ENCODE measurements around the gene MCRS1. TPM values are rescaled to one million over a fixed set of nuclear protein-coding genes. Genes with fewer than 3 reads are reported as not detected.

The MCRS1 gene
- total and polyA plus RNA-seq, 10 of the 15 experiments (the other 5 are each of a cell fraction or from before 2014, with no cell fraction given), result 34.3 to 82.8 (median 57.6) TPM

DNA sequence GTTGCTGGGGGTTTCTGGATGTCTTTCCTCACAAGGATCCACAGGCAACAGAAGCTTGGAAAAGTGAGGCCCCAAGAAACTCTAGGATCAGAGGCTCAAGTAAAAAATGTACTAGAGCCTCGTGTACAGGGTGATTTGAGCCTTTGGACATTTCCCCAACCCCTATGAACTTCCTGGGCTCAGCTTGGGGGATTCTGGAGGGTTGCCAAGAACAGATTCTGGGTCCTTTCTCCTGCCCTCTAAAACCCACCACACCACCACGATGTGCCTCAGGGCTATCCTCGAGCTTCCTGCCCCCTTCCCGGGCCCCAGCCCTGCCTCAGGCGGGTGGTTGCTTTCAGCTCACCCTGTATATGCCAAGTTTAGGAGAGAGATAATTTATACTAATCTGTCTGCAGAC, 36.9 kb upstream of the MCRS1 start:
- H3K27ac ChIP-seq (ENCODE audit: control insufficient read depth, insufficient read depth), result no peak overlapping the region
- 71% methylated on average over 5 of the region's 5 CpGs for WGBS (ENCODE audit: insufficient coverage, insufficient replicate concordance, low lambda C conversion rate, missing lambda C conversion rate)
- intact Hi-C loops (cut with micrococcal nuclease; ENCODE audit: unreplicated experiment), result no loop called here
- in situ Hi-C loops (cut with MboI), result no loop called here
- RAD21 ChIA-PET (ENCODE audit: unreplicated experiment), result no interaction called here
- no peaks in the 10 kb centered on the region for H3K79me2 ChIP-seq (ENCODE audit: control insufficient read depth, insufficient read depth, low read length)
- SMC1A ChIA-PET (ENCODE audit: uncharacterized antibody, unreplicated experiment), result no interaction called here
- TF ChIP-seq POLR2AphosphoS5 (IDR thresholded peaks at IDR 0.05; ENCODE audit: low read length) (no peak), FOXK2 (IDR thresholded peaks at IDR 0.05) (no peak)
- H3K4me2 ChIP-seq (ENCODE audit: control insufficient read depth, insufficient read depth), result no peak overlapping the region
- POLR2A ChIA-PET, result interaction anchor here (0.9 kb wide), 1 partner anchor 8 kb away, joined by 3 read pairs; no protein-coding TSS in a partner anchor
- FAIRE-seq (no peak), DNase-seq (ENCODE audit: low read depth, low spot score) (no peak), ATAC-seq (no peak)
- H3K9ac ChIP-seq (ENCODE audit: control insufficient read depth, insufficient read depth, low read length), result no peak overlapping the region
- no TSS peak for BruUV-seq (replicated peaks)
- H4K20me1 ChIP-seq (ENCODE audit: control insufficient read depth, insufficient read depth), result no peaks in the 10 kb centered on the region
- H3K4me3 ChIP-seq, result no peak overlapping the region
- no peaks in the 10 kb centered on the region for H3K4me1 ChIP-seq (ENCODE audit: control insufficient read depth, insufficient read depth, low read length)
- no peaks in the 10 kb centered on the region for H3K27me3 ChIP-seq (replicated peaks in 1 of 2; ENCODE audit: control insufficient read depth in 2 of 2, insufficient read depth in 2 of 2, low read length in 1 of 2)
- no peak overlapping the region for H2AFZ ChIP-seq (ENCODE audit: control insufficient read depth, low read depth, low read length)
- no peaks in the 10 kb centered on the region for H3K9me3 ChIP-seq (replicated peaks; ENCODE audit: control insufficient read depth, insufficient read depth, low read length)
- CTCF ChIA-PET, result interaction anchor here (1.0 to 1.9 kb wide), 3 partner anchors 101 to 258 kb away, joined by 3 to 6 read pairs (median 3); no protein-coding TSS in a partner anchor
- H3K36me3 ChIP-seq (ENCODE audit: control insufficient read depth in 2 of 2, insufficient read depth in 2 of 2, low read length in 1 of 2), result no peaks in the 10 kb centered on the region

DNA sequence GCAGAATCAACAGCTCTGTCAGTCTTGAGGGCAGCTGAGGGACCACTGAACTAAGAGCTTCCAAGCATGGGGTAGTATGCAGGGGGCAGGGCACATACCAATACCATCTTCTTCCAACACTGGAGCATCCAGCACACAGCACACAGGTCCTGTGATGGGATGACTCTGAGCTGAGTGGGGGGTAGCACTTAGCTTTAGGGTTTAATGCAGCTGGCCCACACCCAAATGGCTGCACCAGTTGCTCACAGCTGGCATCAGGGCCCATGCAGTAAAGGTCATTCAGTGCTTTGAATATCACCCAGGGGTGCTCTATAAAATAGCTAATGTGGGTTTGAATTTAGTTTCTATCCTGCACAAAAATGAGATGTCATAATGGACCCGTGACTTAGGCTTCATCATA, 35.8 kb upstream of the MCRS1 start:
- H3K4me3 ChIP-seq, result no peak overlapping the region
- TF ChIP-seq ASH2L (IDR thresholded peaks at IDR 0.05; ENCODE audit: borderline replicate concordance, low read depth) (no peak), SIN3A (IDR thresholded peaks at IDR 0.05; ENCODE audit: low read depth, low read length) (no peak), NR2F1 (conservative IDR thresholded peaks at IDR 0.05) (no peak), ZNF217 (IDR thresholded peaks at IDR 0.05) (no peak), IRF3 (IDR thresholded peaks at IDR 0.05) (no peak), BACH1 (IDR thresholded peaks at IDR 0.05; ENCODE audit: borderline replicate concordance) (no peak), PML (IDR thresholded peaks at IDR 0.05; ENCODE audit: low read length) (no peak)
- no peak overlapping the region for H3K27ac ChIP-seq (ENCODE audit: control insufficient read depth, insufficient read depth)
- no peaks in the 10 kb centered on the region for H3K27me3 ChIP-seq (replicated peaks in 1 of 2; ENCODE audit: control insufficient read depth in 2 of 2, insufficient read depth in 2 of 2, low read length in 1 of 2)
- H3K9me3 ChIP-seq (replicated peaks; ENCODE audit: control insufficient read depth, insufficient read depth, low read length), result no peaks in the 10 kb centered on the region
- H2AFZ ChIP-seq (ENCODE audit: control insufficient read depth, low read depth, low read length), result no peak overlapping the region
- H3K79me2 ChIP-seq (ENCODE audit: control insufficient read depth, insufficient read depth, low read length), result no peaks in the 10 kb centered on the region
- ATAC-seq (no peak), FAIRE-seq (no peak), DNase-seq (ENCODE audit: low read depth, low spot score) (no peak)
- intact Hi-C loops (cut with micrococcal nuclease; ENCODE audit: unreplicated experiment), result no loop called here
- 100% methylated on average over 1 of the region's 1 CpG for WGBS (ENCODE audit: insufficient coverage, insufficient replicate concordance, low lambda C conversion rate, missing lambda C conversion rate)
- CTCF ChIA-PET, result interaction anchor here (0.5 to 1.9 kb wide), 5 partner anchors 16 to 357 kb away, joined by 3 to 6 read pairs (median 5); no protein-coding TSS in a partner anchor
- no peaks in the 10 kb centered on the region for H3K4me1 ChIP-seq (ENCODE audit: control insufficient read depth, insufficient read depth, low read length)
- H3K4me2 ChIP-seq (ENCODE audit: control insufficient read depth, insufficient read depth), result no peak overlapping the region
- POLR2A ChIA-PET, result no interaction called here
- H4K20me1 ChIP-seq (ENCODE audit: control insufficient read depth, insufficient read depth), result no peaks in the 10 kb centered on the region
- RAD21 ChIA-PET (ENCODE audit: unreplicated experiment), result no interaction called here
- no peaks in the 10 kb centered on the region for H3K36me3 ChIP-seq (ENCODE audit: control insufficient read depth in 2 of 2, insufficient read depth in 2 of 2, low read length in 1 of 2)
- no peak overlapping the region for H3K9ac ChIP-seq (ENCODE audit: control insufficient read depth, insufficient read depth, low read length)
- no TSS peak for BruUV-seq (replicated peaks)
- in situ Hi-C loops (cut with MboI), result no loop called here
- SMC1A ChIA-PET (ENCODE audit: uncharacterized antibody, unreplicated experiment), result interaction anchor here (0.6 kb wide), 2 partner anchors 9 to 118 kb away, joined by 3 to 4 read pairs; no protein-coding TSS in a partner anchor

Measured in GM12878 (cell line).